CD4-positive, alpha-beta T cell treated with Interleukin-15 for 4 hours (primary cell): ENCODE results near the gene EGF.
"Not testable (repeated sequence)": the region's sequence is repeated elsewhere in the genome, so short reads cannot be mapped to it uniquely, and the experiment has no call there.

Source experiments
- DNase-seq: peaks from one replicate; pipeline ENCODE4 v3.0.0-alpha.2; 2020; ENCODE audit warnings: low spot score

Gene EGF

GRCh38 chr4:109912706-109913595 lies at the start of gene EGF:
Gene EGF, plus strand, starts transcription at chr4:109912883. Its CDS starts 453 bp downstream, at chr4:109913336.
- no peak for DNase-seq

GRCh38 chr4:109864134-109864533 lies 48.5 kb upstream of the EGF start:
- DNase-seq, result no peak

- DNase-seq, result no peak
Measured at GRCh38 chr4:109870061-109870460, 42.6 kb upstream of the EGF start.

- no peak for DNase-seq
Measured at GRCh38 chr4:109872065-109872464, 40.6 kb upstream of the EGF start.

- DNase-seq, result no peak
Measured at GRCh38 chr4:109872950-109873656, 39.6 kb upstream of the EGF start.

GRCh38 chr4:109873791-109874514 lies 38.7 kb upstream of the EGF start:
- no peak for DNase-seq

- DNase-seq, result no peak
Measured at GRCh38 chr4:109875106-109875505, 37.6 kb upstream of the EGF start.

- DNase-seq, result not testable (repeated sequence)
Measured at GRCh38 chr4:109875553-109875952, 37.1 kb upstream of the EGF start.

- no peak for DNase-seq
Measured at GRCh38 chr4:109876634-109877265, 35.9 kb upstream of the EGF start.

GRCh38 chr4:109877400-109877799 lies 35.3 kb upstream of the EGF start:
- no peak for DNase-seq

GRCh38 chr4:109878355-109878754 lies 34.3 kb upstream of the EGF start:
- no peak for DNase-seq

- no peak for DNase-seq
Measured at GRCh38 chr4:109879081-109879480, 33.6 kb upstream of the EGF start.

GRCh38 chr4:109879636-109880314 lies 32.9 kb upstream of the EGF start:
- no peak for DNase-seq

- no peak for DNase-seq
Measured at GRCh38 chr4:109886303-109886702, 26.4 kb upstream of the EGF start.

GRCh38 chr4:109887071-109887470 lies 25.6 kb upstream of the EGF start:
- no peak for DNase-seq

GRCh38 chr4:109890076-109890475 lies 22.6 kb upstream of the EGF start:
- DNase-seq, result no peak

- no peak for DNase-seq
Measured at GRCh38 chr4:109902559-109903251, 10.0 kb upstream of the EGF start.

- DNase-seq, result no peak
Measured at GRCh38 chr4:109908731-109909130, 4.0 kb upstream of the EGF start.

GRCh38 chr4:109910256-109910655 lies 2.4 kb upstream of the EGF start:
- no peak for DNase-seq

- no peak for DNase-seq
Measured at GRCh38 chr4:109913596-109914241, 1.0 kb downstream of the EGF start.
